NT2/D1 (cell line): ENCODE measurements around the gene SCARF2.

Source experiments
- SUZ12 ChIP-seq: IDR thresholded peaks from 2 replicates; pipeline ENCODE4 v1.6.1; 2011; ENCODE audit not compliant: insufficient read length, insufficient read depth; ENCODE audit errors: extremely low read depth
- ZNF274 ChIP-seq: IDR thresholded peaks from 2 replicates; pipeline ENCODE4 v1.6.1; 2011; ENCODE audit warnings: mild to moderate bottlenecking, low read depth, low read length

DNA sequence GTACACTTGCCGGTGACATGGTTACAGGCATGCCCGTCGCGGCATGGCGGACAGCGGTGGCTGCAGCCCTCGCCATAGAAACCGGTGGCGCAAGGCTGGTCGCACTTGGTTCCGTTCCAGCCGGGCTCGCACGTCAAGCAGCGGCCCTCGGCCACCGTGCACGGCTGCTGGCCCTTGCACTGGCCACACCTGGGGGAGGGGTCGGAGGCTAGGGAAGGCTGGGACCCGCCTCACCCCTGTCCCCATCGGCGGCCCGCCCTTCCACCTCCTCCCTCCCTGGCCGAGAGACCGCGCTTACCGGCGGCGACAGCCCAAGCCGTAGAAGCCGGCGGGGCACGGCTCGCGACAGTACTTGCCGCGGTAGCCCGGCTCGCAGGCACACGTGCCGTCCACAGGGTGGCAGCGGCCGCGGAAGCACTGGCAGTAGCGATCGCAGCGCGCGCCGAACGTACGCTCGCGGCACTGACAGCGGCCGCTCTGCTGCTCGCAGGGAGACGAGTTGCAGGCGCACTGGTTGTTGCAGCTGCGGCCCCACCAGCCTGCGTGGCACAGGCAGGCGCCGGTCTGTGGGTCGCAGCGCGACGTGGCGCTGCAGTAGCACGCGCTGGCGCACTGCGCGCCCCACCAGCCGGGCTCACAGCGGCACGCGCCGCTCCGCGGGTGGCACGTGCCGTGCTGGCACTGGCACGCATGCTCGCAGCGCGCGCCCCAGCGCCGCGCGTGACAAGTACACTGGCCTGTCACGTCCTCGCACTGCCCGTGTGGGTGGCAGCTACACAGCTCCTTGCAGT, 6.7 kb downstream of the SCARF2 start:
- no peak for TF ChIP-seq SUZ12
- TF ChIP-seq ZNF274 = no peak
